Measurements from ENCODE around the gene SYCE1.
A peak's percentile ranks its signal among the peaks of the same experiment; 100 is the strongest.
"Not testable (repeated sequence)": the region's sequence is repeated elsewhere in the genome, so short reads cannot be mapped to it uniquely, and the experiment has no call there.

Gene SYCE1

DNA sequence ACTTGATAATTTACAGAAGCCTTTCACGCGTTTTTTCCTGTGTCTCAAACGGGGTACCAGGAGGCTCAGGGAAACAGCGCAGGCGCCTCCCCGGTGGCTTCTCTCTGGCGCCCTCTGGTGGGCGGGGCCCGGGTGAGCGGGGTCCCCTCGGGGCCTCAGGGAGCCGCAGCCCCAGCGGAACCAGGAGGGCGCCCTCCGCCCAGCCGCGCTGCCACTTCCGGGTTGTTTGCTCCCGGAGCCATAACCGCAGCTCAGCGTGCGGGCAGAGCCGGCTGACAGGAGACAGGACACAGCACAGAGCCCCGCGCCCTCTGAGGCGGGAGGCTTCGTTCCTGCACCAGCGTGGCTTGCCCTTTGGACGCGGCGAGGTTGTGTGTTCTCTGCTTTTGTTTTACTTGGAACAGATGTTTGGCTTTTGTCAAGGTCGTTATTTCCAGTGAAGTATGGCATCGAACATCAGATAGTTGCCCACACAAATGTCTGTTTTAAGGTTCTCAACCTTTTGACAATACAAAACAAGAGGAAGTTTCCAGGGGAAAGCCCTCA lies 45.1 kb downstream of the SYCE1 start:
- peak overlapping the region; percentile 35 for H3K4me3 ChIP-seq (ENCODE audit: low read depth, low read length)
- no peak for DNase-seq (ENCODE audit: low read depth)

DNA sequence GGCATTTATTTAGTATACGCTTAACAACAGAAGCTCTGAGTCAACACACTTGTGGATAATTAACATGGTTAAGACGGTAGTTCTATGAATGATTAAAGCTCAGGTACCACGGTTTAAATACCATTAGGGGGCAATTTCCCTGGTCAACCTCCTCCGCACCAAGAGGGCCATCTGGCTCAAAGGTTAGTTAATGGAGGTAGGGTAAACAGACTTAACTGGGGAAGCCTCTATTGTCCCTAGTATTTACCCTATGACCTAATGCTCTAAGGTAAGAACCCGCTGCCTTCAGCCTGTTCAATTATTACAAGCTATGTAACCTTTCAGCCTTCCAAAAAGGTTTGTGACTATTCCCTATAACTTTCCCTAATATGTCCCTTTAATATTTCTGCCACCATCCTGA lies 46.9 kb downstream of the SYCE1 start:
- H3K4me3 ChIP-seq (ENCODE audit: low read depth, low read length); DNase-seq (ENCODE audit: low read depth): not testable (repeated sequence)

GRCh38 chr10:133516057-133516456 lies 49.3 kb downstream of the SYCE1 start:
- no peak for DNase-seq (ENCODE audit: low read depth)
- H3K4me3 ChIP-seq (ENCODE audit: low read depth, low read length), result no peak overlapping the region

GRCh38 chr10:133515471-133515870 lies 49.9 kb downstream of the SYCE1 start:
- H3K4me3 ChIP-seq (ENCODE audit: low read depth, low read length), result no peak overlapping the region
- DNase-seq (ENCODE audit: low read depth), result no peak

- no peak overlapping the region for H3K4me3 ChIP-seq (ENCODE audit: low read depth, low read length)
- DNase-seq (ENCODE audit: low read depth), result no peak
These were observed 53.4 kb downstream of the SYCE1 start for GRCh38 chr10:133511907-133512528.

- no peak for DNase-seq (ENCODE audit: low read depth)
- no peak overlapping the region for H3K4me3 ChIP-seq (ENCODE audit: low read depth, low read length)
These were observed 54.0 kb downstream of the SYCE1 start for GRCh38 chr10:133511408-133511807.

DNA sequence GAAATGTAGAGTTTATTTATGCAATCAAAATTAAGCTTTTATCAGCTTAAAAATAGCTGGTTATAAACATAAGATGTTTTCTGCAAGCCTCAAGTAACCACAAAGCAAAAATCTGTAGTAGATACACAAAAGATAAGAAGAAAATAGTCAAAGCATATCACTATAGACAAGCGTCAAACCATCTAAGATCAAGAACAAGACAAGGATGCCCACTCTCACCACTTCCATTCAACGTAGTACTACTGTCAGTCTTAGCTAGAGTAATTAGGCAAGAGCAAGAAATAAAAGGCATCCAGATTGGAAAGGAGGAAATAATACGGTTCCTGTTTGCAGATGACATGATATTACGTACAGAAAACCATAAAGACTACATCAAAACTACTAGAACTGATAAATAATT lies 55.7 kb downstream of the SYCE1 start:
- no peak for DNase-seq (ENCODE audit: low read depth)
- no peak overlapping the region for H3K4me3 ChIP-seq (ENCODE audit: low read depth, low read length)

All from skeletal muscle cell (primary cell).